ENCODE results near the gene CCDC13. TPM values are rescaled to one million over a fixed set of nuclear protein-coding genes. Genes with fewer than 3 reads are reported as not detected.

CCDC13 gene
- total and polyA plus RNA-seq, 8 donors: 0.90 to 3.5 (median 2.0) TPM

DNA sequence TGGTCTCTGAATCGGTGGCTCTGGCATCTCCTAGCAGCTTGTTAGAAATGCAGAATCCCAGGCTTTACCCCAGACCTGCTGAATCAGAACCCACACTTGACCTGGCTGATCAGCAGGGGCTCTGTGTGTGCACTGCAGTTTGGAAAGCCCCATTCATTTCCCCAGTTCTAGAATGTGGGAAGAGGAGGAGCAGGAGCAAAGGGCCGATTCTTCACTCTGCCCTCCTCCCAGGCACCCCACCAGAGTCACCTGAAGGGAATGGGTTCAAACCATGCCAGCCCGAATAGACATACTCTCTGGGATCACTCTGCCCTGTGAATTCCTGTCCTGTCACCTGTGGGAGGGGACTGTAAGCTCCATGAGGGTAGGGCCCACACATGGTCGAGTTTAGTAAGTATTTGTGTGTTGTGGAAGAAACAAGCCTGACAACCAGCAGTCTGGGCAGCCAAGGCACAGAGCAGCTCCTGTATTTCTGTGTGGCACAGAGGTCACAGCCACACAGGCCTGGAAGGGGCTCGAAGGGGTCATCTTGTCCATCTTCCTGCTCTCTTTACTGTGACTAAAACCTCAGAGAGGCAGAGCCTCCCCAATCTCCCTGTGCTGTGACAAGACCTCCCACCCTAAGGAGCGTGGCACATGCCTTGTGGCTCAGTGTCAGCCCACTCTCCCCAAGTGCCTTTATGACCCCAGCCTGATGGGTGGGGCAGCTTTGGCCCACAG lies 41.4 kb downstream of the CCDC13 start:
- Histone ChIP-seq H3K36me3 (no peaks in the 10 kb centered on the region), H3K9me3 (no peaks in the 10 kb centered on the region), H3K27me3 (no peaks in the 10 kb centered on the region), H3K27ac (no peak overlapping the region), H3K4me3 (no peak overlapping the region), H3K4me1 (no peaks in the 10 kb centered on the region)
- DNase-seq: peak in 1 of 4 donors; percentile 17
- TF ChIP-seq, protein P1, sequence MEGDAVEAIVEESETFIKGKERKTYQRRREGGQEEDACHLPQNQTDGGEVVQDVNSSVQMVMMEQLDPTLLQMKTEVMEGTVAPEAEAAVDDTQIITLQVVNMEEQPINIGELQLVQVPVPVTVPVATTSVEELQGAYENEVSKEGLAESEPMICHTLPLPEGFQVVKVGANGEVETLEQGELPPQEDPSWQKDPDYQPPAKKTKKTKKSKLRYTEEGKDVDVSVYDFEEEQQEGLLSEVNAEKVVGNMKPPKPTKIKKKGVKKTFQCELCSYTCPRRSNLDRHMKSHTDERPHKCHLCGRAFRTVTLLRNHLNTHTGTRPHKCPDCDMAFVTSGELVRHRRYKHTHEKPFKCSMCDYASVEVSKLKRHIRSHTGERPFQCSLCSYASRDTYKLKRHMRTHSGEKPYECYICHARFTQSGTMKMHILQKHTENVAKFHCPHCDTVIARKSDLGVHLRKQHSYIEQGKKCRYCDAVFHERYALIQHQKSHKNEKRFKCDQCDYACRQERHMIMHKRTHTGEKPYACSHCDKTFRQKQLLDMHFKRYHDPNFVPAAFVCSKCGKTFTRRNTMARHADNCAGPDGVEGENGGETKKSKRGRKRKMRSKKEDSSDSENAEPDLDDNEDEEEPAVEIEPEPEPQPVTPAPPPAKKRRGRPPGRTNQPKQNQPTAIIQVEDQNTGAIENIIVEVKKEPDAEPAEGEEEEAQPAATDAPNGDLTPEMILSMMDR (IDR thresholded peaks at IDR 0.05): no peak
- intact Hi-C loops (cut with DNase I): no loop called here
- no peak for ATAC-seq

DNA sequence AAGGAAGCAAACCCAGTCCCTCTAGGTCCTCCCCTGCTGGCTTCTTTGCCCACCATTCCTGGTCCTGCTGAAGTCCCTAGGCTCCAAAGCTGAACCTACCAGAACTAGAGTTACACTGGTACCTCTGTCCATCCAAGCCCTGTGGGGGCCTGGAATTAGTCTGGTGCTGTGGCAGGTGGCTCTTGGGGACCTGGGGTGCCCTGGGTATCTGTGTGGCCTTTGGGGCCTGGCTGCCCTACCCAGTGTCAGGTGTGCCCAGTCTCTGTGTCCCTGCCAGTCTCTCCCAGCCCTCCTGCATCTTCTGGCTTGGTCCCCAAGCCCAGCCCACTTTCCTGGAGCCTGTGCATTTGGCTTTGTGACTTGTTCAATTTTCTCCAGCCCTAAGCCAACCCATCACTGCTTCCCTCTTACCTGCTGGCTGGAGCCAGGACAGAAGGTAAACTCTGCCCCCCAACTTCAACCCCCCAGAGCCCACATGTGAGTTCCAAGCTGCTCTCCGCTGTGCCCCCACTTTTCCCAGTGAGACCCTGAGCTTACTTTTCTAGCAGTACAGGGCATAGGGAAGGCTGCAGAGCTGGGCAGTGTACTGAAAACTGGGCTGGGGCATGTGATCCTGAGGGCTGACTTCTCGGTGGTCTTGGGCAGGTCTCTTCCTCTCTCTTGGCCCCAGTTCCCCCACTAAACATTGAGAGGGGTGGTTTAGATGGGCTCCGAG lies 42.2 kb downstream of the CCDC13 start:
- Histone ChIP-seq H3K27me3 (no peaks in the 10 kb centered on the region), H3K9me3 (no peaks in the 10 kb centered on the region), H3K36me3 (no peaks in the 10 kb centered on the region), H3K4me1 (no peaks in the 10 kb centered on the region), H3K27ac (no peak overlapping the region), H3K4me3 (no peak overlapping the region)
- TF ChIP-seq, protein P1 (IDR thresholded peaks at IDR 0.05): no peak
- DNase-seq (no peak), ATAC-seq (no peak)
- intact Hi-C loops (cut with DNase I): no loop called here

DNA sequence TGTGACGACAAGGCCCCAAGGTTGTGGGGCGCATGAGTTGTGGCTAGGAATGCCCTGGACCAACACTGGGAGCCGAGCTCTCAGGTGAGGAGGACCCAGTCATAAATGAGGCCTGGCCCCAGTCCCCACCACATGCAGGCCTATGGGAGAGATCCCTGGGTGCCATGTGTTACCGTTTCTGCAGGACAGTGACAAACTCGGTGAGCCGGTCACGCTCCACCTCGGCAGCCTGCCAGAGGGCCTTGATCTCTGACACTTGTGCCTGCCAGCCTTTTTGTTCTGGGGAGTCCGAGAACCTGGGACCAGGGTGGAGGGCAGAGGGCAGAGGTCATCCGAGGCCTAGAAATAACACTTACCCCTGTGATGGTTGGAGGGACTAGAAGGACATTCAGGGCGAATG lies 42.8 kb downstream of the CCDC13 start:
- Histone ChIP-seq H3K27me3 (no peaks in the 10 kb centered on the region), H3K36me3 (no peaks in the 10 kb centered on the region), H3K4me1 (no peaks in the 10 kb centered on the region), H3K9me3 (no peaks in the 10 kb centered on the region), H3K27ac (no peak overlapping the region), H3K4me3 (no peak overlapping the region)
- intact Hi-C loops (cut with DNase I): no loop called here
- ATAC-seq: no peak
- DNase-seq: no peak
- TF ChIP-seq, protein P1 (IDR thresholded peaks at IDR 0.05): no peak

DNA sequence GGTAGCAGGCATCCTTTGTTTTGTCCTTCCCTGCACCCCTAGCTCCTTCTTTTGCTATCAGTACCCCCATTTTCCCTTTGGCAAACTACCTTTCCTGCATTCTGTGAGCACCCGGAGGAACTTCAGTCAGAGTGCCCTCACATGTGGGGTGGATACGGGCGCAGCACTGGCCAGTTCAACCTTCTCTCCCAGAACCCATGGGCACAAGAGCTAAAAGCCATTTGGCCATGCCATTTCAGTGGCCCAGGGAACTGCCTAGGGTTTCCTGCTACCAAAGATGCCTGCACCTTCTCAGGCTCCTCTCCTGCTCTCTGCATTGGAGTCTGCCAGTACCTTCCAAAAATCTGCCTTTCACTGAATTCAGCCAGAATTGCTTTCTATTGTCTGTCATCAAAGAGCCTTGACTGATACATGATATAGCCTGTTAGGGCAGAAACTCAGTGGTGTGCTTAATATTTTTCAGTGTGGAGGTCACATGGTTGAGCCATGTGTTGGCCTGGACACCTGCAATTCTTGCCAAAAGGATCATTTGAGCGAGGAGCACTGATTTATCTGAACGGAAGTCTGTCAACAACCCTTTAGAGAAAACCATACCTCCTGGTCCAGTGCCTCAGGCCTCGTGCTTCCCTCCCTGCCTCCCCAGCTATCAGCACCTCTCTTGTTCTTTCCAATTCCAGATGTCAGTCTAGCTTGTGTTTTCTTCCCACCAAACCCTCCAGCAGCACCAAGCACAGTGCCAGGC lies 43.5 kb downstream of the CCDC13 start:
- Histone ChIP-seq H3K36me3 (no peaks in the 10 kb centered on the region), H3K4me3 (no peak overlapping the region), H3K27me3 (no peaks in the 10 kb centered on the region), H3K9me3 (no peaks in the 10 kb centered on the region), H3K4me1 (no peaks in the 10 kb centered on the region), H3K27ac (no peak overlapping the region)
- TF ChIP-seq, protein P1 (IDR thresholded peaks at IDR 0.05): no peak
- ATAC-seq (no peak), DNase-seq (peak in 1 of 4 donors; percentile 8)
- intact Hi-C loops (cut with DNase I): no loop called here

Measured in left lung (tissue), 10 donors.